HepG2 (cell line): ENCODE measurements around the gene TTLL1. TPM values are rescaled to one million over a fixed set of nuclear protein-coding genes. Genes with fewer than 3 reads are reported as not detected.

Experiments
- BRD4 ChIP-seq: sonication (generic); formaldehyde crosslinking; IDR thresholded peaks from 2 replicates; pipeline ENCODE4 v1.4.0; 2020; ENCODE audit warnings: missing genetic modification reagents
- FIP1L1 ChIP-seq: fragments of 200-400 bp; formaldehyde crosslinking; IDR thresholded peaks from 2 replicates; pipeline ENCODE4 v1.6.1; 2018; ENCODE audit warnings: low read depth, mild to moderate bottlenecking, low read length, moderate library complexity, borderline replicate concordance; ENCODE audit not compliant: insufficient read depth
- FOXA1 ChIP-seq, 2 experiments: fragments of 450-650 bp in 1 of 2; sonication (generic) in 1 of 2; formaldehyde crosslinking in 1 of 2; IDR thresholded peaks; 2 replicates each; pipeline versions ENCODE4 v1.4.0 to v1.6.1; 2016 to 2020; ENCODE audit warnings: missing genetic modification reagents in 1 of 2
- HMGXB3 ChIP-seq: sonication (generic); formaldehyde crosslinking; IDR thresholded peaks from 2 replicates; pipeline ENCODE4 v1.4.0; 2020; ENCODE audit warnings: missing genetic modification reagents, borderline replicate concordance
- HOMEZ ChIP-seq: IDR thresholded peaks from 2 replicates; pipeline ENCODE4 v1.6.1; 2016; ENCODE audit warnings: low read depth
- MIER2 ChIP-seq: IDR thresholded peaks from 2 replicates; pipeline ENCODE4 v1.6.1; 2016; ENCODE audit warnings: missing biosample characterization, missing genetic modification reagents
- SIN3A ChIP-seq: IDR thresholded peaks from 2 replicates; pipeline ENCODE4 v1.6.1; 2011; ENCODE audit warnings: low read depth, mild to moderate bottlenecking, control low read depth, low read length, borderline replicate concordance
- SMC3 ChIP-seq: IDR thresholded peaks from 2 replicates; pipeline ENCODE4 v1.6.1; 2011; ENCODE audit warnings: low read length, improper control_type of control experiment
- ZNF337 ChIP-seq: sonication (generic); formaldehyde crosslinking; IDR thresholded peaks from 2 replicates; pipeline ENCODE4 v1.5.1; 2020; ENCODE audit warnings: missing genetic modification reagents, low read depth, mild to moderate bottlenecking, borderline replicate concordance
- ZNF34 ChIP-seq: sonication (generic); formaldehyde crosslinking; IDR thresholded peaks from 2 replicates; pipeline ENCODE4 v1.4.0; 2020; ENCODE audit warnings: mild to moderate bottlenecking, missing genetic modification reagents, borderline replicate concordance
- ZNF382 ChIP-seq: sonication (generic); formaldehyde crosslinking; IDR thresholded peaks from 2 replicates; pipeline ENCODE4 v1.5.0; 2020; ENCODE audit warnings: missing genetic modification reagents, mild to moderate bottlenecking, borderline replicate concordance
- ZNF770 ChIP-seq: sonication (generic); formaldehyde crosslinking; IDR thresholded peaks from 2 replicates; pipeline ENCODE4 v1.5.0; 2020; ENCODE audit warnings: mild to moderate bottlenecking, missing genetic modification reagents
- polyA plus RNA-seq, 8 experiments: library from polyadenylated mRNA; depleted of rRNA in 3 of 8; stranded (reverse) in 7 of 8; unstranded in 1 of 8; fragments of >200 nt; fragmentation: Illumina TruSeq in 4 of 8; extraction: Trizol in 4 of 8; gene quantifications; 2 replicates each; pipeline versions ENCODE4 v1.2.1 to v1.2.3, GENCODE V29; 2011 to 2016; ENCODE audit warnings: low read depth in 4 of 8, missing spikeins in 1 of 8, mixed read lengths in 1 of 8; ENCODE audit not compliant: insufficient read depth in 1 of 8
- total RNA-seq, 5 experiments: library from RNA; depleted of rRNA; stranded (reverse); fragments of >200 nt; fragmentation: Illumina TruSeq; extraction: Trizol; gene quantifications; 2 replicates each; pipeline ENCODE4 v1.2.3, GENCODE V29; 2016; ENCODE audit warnings: low read depth in 1 of 5
- TF ChIP-seq, protein P1 (sequence below): IDR thresholded peaks from 2 replicates; pipeline ENCODE4 v1.6.1; 2016; ENCODE audit warnings: mild to moderate bottlenecking, missing biosample characterization, missing genetic modification reagents
- TF ChIP-seq, protein P2 (sequence below): sonication (generic); formaldehyde crosslinking; IDR thresholded peaks from 2 replicates; pipeline ENCODE4 v1.9.0; 2021; ENCODE audit warnings: mild to moderate bottlenecking, missing genetic modification reagents

Gene TTLL1
- total and polyA plus RNA-seq, 2 of the 13 experiments (the other 11 are each of a cell fraction or from before 2014, with no cell fraction given) = 1.6 to 5.3 TPM

DNA sequence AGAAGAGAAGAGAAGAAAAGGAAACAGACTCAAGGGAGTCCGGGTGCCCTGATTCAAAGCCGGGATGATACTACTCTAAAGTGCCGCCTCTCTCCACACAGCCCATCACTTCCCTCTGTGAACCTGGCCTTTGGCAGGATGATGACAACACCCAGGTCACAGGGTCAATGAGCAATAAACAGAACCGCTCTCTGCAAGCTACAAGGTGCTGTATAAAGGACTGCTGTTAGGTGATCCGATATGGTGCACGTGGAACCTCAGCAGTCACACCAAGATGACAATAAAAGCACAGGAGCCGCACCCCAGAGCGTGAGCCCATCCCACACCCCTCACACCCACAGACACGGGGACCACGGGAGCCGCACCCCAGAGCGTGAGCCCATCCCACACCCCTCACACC is 10.7 kb downstream of the TTLL1 start (continued):
- no peak for TF ChIP-seq HMGXB3 (CRISPR knock-in tag)
- TF ChIP-seq SIN3A = no peak
- no peak for TF ChIP-seq FIP1L1
- TF ChIP-seq ZNF770 = 0 out of 2 replicates have a peak, but pooled peaks have one; percentile 5
- no peak for TF ChIP-seq ZNF34 (CRISPR knock-in tag)
- TF ChIP-seq ZNF337 = no peak
- no peak for TF ChIP-seq FOXA1 (IDR thresholded peaks at IDR 0.05)
- peak; percentile 57 for TF ChIP-seq FOXA1 (CRISPR knock-in tag; IDR thresholded peaks at IDR 0.05)
- no peak for TF ChIP-seq HOMEZ
- TF ChIP-seq MIER2 (CRISPR knock-in tag) = no peak
- no peak for TF ChIP-seq SMC3
- TF ChIP-seq, protein P1, sequence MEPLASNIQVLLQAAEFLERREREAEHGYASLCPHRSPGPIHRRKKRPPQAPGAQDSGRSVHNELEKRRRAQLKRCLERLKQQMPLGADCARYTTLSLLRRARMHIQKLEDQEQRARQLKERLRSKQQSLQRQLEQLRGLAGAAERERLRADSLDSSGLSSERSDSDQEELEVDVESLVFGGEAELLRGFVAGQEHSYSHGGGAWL = no peak
- TF ChIP-seq, protein P2, sequence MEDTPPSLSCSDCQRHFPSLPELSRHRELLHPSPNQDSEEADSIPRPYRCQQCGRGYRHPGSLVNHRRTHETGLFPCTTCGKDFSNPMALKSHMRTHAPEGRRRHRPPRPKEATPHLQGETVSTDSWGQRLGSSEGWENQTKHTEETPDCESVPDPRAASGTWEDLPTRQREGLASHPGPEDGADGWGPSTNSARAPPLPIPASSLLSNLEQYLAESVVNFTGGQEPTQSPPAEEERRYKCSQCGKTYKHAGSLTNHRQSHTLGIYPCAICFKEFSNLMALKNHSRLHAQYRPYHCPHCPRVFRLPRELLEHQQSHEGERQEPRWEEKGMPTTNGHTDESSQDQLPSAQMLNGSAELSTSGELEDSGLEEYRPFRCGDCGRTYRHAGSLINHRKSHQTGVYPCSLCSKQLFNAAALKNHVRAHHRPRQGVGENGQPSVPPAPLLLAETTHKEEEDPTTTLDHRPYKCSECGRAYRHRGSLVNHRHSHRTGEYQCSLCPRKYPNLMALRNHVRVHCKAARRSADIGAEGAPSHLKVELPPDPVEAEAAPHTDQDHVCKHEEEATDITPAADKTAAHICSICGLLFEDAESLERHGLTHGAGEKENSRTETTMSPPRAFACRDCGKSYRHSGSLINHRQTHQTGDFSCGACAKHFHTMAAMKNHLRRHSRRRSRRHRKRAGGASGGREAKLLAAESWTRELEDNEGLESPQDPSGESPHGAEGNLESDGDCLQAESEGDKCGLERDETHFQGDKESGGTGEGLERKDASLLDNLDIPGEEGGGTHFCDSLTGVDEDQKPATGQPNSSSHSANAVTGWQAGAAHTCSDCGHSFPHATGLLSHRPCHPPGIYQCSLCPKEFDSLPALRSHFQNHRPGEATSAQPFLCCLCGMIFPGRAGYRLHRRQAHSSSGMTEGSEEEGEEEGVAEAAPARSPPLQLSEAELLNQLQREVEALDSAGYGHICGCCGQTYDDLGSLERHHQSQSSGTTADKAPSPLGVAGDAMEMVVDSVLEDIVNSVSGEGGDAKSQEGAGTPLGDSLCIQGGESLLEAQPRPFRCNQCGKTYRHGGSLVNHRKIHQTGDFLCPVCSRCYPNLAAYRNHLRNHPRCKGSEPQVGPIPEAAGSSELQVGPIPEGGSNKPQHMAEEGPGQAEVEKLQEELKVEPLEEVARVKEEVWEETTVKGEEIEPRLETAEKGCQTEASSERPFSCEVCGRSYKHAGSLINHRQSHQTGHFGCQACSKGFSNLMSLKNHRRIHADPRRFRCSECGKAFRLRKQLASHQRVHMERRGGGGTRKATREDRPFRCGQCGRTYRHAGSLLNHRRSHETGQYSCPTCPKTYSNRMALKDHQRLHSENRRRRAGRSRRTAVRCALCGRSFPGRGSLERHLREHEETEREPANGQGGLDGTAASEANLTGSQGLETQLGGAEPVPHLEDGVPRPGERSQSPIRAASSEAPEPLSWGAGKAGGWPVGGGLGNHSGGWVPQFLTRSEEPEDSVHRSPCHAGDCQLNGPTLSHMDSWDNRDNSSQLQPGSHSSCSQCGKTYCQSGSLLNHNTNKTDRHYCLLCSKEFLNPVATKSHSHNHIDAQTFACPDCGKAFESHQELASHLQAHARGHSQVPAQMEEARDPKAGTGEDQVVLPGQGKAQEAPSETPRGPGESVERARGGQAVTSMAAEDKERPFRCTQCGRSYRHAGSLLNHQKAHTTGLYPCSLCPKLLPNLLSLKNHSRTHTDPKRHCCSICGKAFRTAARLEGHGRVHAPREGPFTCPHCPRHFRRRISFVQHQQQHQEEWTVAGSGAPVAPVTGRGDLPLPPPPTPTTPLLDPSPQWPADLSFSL (CRISPR knock-in tag) = no peak
- no peak for TF ChIP-seq BRD4 (CRISPR knock-in tag)
- no peak for TF ChIP-seq ZNF382 (CRISPR knock-in tag)
